HG02588 (cell line): ENCODE results near the gene RMND5B.

ENCODE experiments used
- ATAC-seq: cut with Tn5 transposase; IDR thresholded peaks from one replicate; pipeline ENCODE4 v1.9.1; 2021; ENCODE audit warnings: mild to moderate bottlenecking, moderate library complexity; ENCODE audit not compliant: unreplicated experiment

The RMND5B gene

DNA sequence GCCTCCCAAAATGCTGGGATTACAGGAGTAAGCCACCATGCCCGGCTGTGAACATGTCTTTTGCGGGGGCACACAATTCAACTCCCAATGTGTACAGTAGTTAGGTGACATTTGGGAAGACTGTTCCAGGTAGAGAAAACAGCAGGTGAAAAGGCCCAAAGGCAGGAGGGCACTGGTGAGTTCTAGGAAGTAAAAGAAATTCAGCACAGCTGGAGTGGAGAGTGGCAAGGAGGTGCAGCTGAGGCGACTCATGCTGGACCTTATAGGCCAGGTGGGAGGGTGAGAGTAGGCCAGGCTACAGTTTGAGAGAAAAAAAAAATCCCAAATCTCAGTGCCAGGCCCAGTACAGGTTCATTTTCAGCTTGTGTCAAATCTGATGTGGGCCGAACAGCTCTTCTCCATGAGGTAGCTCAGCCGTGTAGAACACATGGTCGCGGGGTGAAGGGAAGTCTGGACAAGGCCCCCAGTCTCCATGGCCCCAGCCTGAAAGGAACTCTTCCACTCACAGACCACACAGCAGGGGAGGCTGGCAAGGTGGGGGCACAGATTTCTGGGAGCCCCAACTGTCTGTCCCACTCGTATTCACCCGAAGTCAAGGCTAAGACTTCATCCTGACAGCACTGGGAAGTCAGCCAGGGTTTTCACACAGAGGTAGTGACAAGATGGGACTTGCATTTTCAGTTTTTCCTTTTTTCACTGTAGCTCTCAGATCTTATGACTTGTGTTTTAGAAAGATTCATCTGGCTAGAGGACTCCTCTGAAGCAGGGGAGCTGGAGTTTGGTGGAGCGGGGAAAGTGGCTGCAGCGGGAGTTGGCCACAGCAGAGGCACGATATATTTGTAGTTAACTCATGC, 69.0 kb downstream of the RMND5B start:
- no peak for ATAC-seq
